Lower lobe of right lung (tissue), 2 donors: ENCODE results near the gene VEGFA. TPM values are rescaled to one million over a fixed set of nuclear protein-coding genes. Genes with fewer than 3 reads are reported as not detected.

Experiments used
- ATAC-seq, 2 donors: fragments of 200-7000 bp; cut with Tn5 transposase; one replicate each; pipeline ENCODE4 v1.9.1; 2020 to 2022; ENCODE audit warnings: mild to moderate bottlenecking in 2 of 2, moderate library complexity in 2 of 2
- DNase-seq: peaks from one replicate; pipeline ENCODE4 v3.0.0-alpha.2; 2020
- H3K27ac ChIP-seq: fragments of 200-600 bp; one replicate; pipeline ENCODE4 v1.8.0; 2022
- H3K27me3 ChIP-seq: fragments of 200-600 bp; one replicate; pipeline ENCODE4 v1.8.0; 2022; ENCODE audit warnings: low read depth
- H3K36me3 ChIP-seq: fragments of 200-600 bp; one replicate; pipeline ENCODE4 v1.8.0; 2022; ENCODE audit warnings: mild to moderate bottlenecking
- H3K4me1 ChIP-seq: fragments of 200-600 bp; one replicate; pipeline ENCODE4 v1.8.0; 2022
- H3K4me3 ChIP-seq: fragments of 200-600 bp; one replicate; pipeline ENCODE4 v1.8.0; 2022; ENCODE audit warnings: mild to moderate bottlenecking
- H3K9me3 ChIP-seq: fragments of 200-600 bp; one replicate; pipeline ENCODE4 v1.8.0; 2022
- CTCF ChIP-seq: fragments of 200-600 bp; IDR thresholded peaks from one replicate; pipeline ENCODE4 v1.8.0; 2022; ENCODE audit warnings: antibody characterized with exemption, mild to moderate bottlenecking
- intact Hi-C: fragments of 100-400 bp; cut with DNase I; formaldehyde crosslinking; loops from one replicate; pipeline ENCODE4 v1.11.0; 2022
- total RNA-seq: library from RNA; stranded (reverse); fragmentation: NEBNext Ultra II Directional; extraction: Animal tissue kit (Norgen Biotek cat#: 25700); gene quantifications from one replicate; pipeline ENCODE4 v1.2.1, GENCODE V29; 2021
- donor health status: DM: no; HTN: yes; CAD: no; lungs with severe emphysema.

The VEGFA gene
- total RNA-seq, 1 donor from 2014 or later: 196 TPM

- Histone ChIP-seq H3K36me3 (peaks cover 31% of the 10 kb centered on the region), H3K27me3 (no peaks in the 10 kb centered on the region), H3K27ac (no peak overlapping the region), H3K4me1 (no peaks in the 10 kb centered on the region), H3K4me3 (no peak overlapping the region), H3K9me3 (no peaks in the 10 kb centered on the region)
- DNase-seq (peak; percentile 22), ATAC-seq (no peak)
- no peak for TF ChIP-seq CTCF
- intact Hi-C loops: no loop called here
These were observed 18.3 kb downstream of the VEGFA start for GRCh38 chr6:43788301-43788700.

DNA sequence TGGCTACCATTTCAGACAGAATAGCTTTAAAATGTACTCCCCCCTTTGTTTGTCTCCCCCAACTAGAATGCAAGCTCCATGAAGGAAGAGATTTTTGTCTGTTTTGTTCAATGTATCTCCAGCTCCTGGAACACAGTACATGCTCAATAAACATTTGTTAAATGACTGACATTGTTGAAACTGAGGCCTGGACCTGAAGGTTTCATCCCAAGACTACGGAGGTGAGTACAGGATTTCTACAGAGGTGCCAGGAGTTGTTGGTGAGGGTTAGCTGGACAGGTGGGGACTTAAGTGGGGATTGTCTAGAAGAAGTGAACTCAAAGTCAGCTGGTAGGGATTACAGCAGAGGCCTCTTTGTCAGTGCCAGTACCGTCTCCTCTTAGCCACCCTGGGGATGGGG, 19.4 kb downstream of the VEGFA start:
- Histone ChIP-seq H3K9me3 (no peaks in the 10 kb centered on the region), H3K27ac (peak overlapping the region; percentile 56), H3K4me3 (no peak overlapping the region), H3K4me1 (no peaks in the 10 kb centered on the region), H3K36me3 (peaks cover 20% of the 10 kb centered on the region), H3K27me3 (no peaks in the 10 kb centered on the region)
- no peak for ATAC-seq
- no peak for DNase-seq
- intact Hi-C loops: no loop called here
- TF ChIP-seq CTCF: no peak

DNA sequence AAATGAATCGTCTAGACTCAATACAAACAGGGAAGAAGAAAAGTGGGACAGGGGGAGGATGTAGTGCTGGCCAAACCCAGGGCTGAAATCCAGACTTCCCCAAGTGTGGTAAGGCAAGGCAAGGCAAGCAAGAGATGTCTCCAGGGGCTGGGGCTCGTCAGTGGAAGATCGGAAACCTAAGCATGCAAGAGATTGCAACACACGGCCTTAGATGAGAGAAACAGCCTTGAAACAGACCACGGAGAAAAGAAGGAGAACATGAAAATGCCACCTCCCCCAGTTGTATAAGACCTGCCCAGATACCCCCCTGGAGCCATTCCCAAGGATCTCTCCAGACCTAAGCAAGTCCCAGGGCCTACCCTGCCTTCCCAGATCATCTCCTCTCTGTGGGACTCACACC, 20.0 kb downstream of the VEGFA start:
- Histone ChIP-seq H3K4me3 (no peak overlapping the region), H3K36me3 (peaks cover 14% of the 10 kb centered on the region), H3K27ac (peak overlapping the region; percentile 56), H3K4me1 (no peaks in the 10 kb centered on the region), H3K9me3 (no peaks in the 10 kb centered on the region), H3K27me3 (no peaks in the 10 kb centered on the region)
- intact Hi-C loops: no loop called here
- ATAC-seq (peak; percentile 26 to 75), DNase-seq (no peak)
- no peak for TF ChIP-seq CTCF

DNA sequence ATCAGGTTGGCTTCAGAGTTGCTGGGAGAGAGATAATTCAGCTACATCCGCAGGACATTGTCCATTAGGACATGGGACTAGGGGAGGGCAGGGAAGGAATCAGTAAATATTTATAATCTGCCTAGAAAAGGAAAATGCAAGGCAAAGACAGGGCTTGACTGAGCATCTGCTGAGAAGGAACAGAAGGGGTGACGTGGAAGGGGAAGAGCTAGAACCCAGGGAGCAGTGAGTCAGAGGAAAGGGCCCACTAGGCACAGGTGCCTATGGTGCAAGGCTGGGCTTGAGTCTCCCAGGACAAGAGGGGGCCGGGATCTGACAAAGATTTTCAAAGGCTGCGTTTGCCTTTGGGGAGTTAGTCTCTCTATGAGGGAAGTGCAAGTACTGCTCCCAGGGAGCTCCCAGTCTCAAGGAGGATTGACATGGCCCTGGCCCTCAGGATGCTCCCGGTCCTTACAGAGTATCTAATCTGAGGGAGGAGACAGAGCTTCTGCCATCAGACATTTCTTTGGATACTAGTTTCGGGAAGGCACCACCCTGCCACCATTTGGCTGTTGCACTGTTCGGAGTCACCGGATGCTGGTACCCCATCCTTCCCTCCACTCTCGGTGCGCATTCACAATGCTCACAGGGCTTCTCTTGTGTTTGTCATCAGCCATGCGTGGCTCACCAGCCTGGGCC, 21.9 kb downstream of the VEGFA start:
- Histone ChIP-seq H3K4me3 (no peak overlapping the region), H3K4me1 (no peaks in the 10 kb centered on the region), H3K27ac (no peak overlapping the region), H3K9me3 (no peaks in the 10 kb centered on the region), H3K36me3 (no peaks in the 10 kb centered on the region), H3K27me3 (no peaks in the 10 kb centered on the region)
- DNase-seq (peak; percentile 10), ATAC-seq (no peak)
- TF ChIP-seq CTCF: no peak
- intact Hi-C loops: no loop called here

DNA sequence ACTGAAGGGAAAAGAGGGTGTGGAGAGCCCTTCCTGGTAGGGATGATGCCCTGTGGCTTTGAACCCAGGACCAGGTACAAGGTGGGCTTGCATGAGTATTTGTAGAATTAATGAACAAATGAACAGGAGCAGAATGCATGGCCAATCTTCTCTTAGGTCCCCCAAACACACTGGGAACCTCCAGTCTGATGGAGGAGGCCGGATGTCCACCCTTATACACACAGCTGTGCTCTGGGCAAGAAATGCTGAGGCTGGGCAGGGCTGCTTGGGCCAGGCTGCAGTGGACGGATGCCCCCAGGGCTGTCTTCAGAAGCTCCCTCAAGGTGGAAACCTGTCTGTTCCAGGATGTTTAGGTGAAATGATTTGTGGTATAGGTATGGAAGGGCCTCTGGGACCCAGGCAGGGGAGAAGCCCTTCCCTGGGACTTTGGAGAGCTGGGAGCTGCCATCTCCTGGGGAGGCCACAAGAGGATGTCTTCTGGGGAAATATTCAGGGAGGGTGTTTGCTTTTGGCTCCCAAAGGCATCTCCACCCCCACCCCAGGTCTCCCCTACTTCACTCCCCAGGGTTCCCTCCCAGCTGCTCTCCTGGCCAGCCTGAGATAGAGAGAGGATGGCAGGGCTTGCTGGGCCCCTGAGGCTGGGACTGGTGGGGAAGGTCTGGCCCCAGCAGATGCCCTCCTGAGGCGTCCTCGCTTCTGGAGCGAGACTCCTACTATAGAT, 23.3 kb downstream of the VEGFA start:
- Histone ChIP-seq H3K27ac (no peak overlapping the region), H3K27me3 (no peaks in the 10 kb centered on the region), H3K4me3 (no peak overlapping the region), H3K4me1 (peaks cover 3% of the 10 kb centered on the region), H3K36me3 (no peaks in the 10 kb centered on the region), H3K9me3 (no peaks in the 10 kb centered on the region)
- ATAC-seq (no peak), DNase-seq (peak; percentile 19)
- no peak for TF ChIP-seq CTCF
- intact Hi-C loops: no loop called here
